GM18499 (cell line): ENCODE results near the gene EHMT1.

Experiments used
- ATAC-seq: cut with Tn5 transposase; IDR thresholded peaks from one replicate; pipeline ENCODE4 v1.9.1; 2021; ENCODE audit warnings: moderate number of reproducible peaks; ENCODE audit not compliant: insufficient read depth, unreplicated experiment

EHMT1 gene

GRCh38 chr9:137689745-137690529 lies 71.1 kb downstream of the EHMT1 start:
- no peak for ATAC-seq

- no peak for ATAC-seq
Observed at GRCh38 chr9:137690930-137691645, 72.3 kb downstream of the EHMT1 start.

- no peak for ATAC-seq
Observed at GRCh38 chr9:137691646-137692351, 73.0 kb downstream of the EHMT1 start.

GRCh38 chr9:137694236-137694959 lies 75.6 kb downstream of the EHMT1 start:
- no peak for ATAC-seq

- ATAC-seq, result no peak
Observed at GRCh38 chr9:137694962-137695875, 76.4 kb downstream of the EHMT1 start.

- no peak for ATAC-seq
Observed at GRCh38 chr9:137696136-137696925, 77.5 kb downstream of the EHMT1 start.

- ATAC-seq, result no peak
Observed at GRCh38 chr9:137697193-137697592, 78.4 kb downstream of the EHMT1 start.

GRCh38 chr9:137697832-137698231 lies 79.0 kb downstream of the EHMT1 start:
- no peak for ATAC-seq

GRCh38 chr9:137700911-137701310 lies 82.1 kb downstream of the EHMT1 start:
- no peak for ATAC-seq

- no peak for ATAC-seq
Observed at GRCh38 chr9:137702615-137703379, 84.0 kb downstream of the EHMT1 start.

- ATAC-seq, result no peak
Observed at GRCh38 chr9:137703842-137704508, 85.2 kb downstream of the EHMT1 start.

- ATAC-seq, result peak; percentile 49
Observed at GRCh38 chr9:137705443-137705863, 86.6 kb downstream of the EHMT1 start.

GRCh38 chr9:137705906-137706305 lies 87.1 kb downstream of the EHMT1 start:
- ATAC-seq, result no peak

- ATAC-seq, result no peak
Observed at GRCh38 chr9:137707361-137707760, 88.6 kb downstream of the EHMT1 start.

- ATAC-seq, result no peak
Observed at GRCh38 chr9:137708590-137709284, 89.9 kb downstream of the EHMT1 start.

- ATAC-seq, result no peak
Observed at GRCh38 chr9:137709411-137710101, 90.8 kb downstream of the EHMT1 start.
